ENCODE measurements around the gene BRK1. TPM values are rescaled to one million over a fixed set of nuclear protein-coding genes. Genes with fewer than 3 reads are reported as not detected.

BRK1 gene
- total RNA-seq = 92.9 TPM

DNA sequence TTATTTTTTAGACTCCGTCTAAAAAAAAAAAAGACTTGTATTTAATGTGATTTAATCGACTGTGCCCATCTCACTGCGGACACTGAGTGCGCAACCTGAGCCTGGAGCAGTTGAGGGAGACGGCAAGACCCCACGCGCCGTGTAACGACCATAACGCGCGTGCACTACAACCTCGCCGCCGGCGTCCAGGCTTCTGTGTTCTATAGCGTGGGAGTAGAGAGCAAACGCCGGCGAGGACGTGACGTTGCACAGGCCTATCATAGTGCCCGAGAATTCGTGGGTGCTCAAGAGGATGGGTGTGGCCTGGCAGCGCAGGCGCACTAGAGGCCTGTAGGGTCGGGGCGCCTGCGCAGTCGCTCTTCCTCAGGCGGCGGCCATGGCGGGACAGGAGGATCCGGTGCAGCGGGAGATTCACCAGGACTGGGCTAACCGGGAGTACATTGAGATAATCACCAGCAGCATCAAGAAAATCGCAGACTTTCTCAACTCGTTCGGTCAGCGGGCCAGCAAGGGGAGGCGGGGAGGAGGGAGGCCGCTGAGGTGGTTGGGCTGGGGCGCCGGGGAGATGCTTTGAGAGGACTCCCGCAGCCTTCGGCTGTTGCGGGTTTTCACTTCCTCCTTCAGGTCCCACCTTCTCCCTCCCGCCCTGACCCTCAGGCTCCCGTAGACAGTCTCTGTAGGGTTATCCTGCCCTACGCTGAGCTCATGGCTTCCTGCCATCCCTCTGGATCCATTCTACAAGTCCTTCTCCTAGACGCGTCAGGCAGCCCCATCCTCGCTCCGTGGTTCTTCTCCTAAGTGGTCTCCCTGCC, at the start of gene BRK1:
TSS of gene BRK1 (plus strand) at position 350 of the 812 bp plus-strand sequence. CDS start at position 377, 27 bp downstream.

DNA sequence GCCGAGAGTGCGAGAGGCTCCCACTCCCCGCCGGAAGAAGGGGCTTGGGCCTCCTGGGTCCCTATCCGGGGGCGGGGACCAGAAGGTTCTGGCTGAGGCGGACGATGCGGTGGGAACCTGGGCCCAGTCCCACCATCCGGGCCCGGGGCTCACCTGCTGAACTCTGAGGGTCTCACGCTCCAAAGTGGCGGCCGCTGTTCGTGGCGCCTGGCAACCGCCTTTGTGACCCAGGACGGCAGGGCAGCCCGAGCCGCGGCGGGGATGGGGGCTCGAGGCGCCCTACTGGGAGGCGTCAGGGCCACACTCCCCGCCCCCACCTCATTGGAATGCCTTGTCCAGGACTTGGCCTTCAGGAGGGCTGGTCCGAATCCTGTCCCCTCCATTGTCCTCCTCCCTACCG, 7.4 kb upstream of the BRK1 start, which contains the start of gene FANCD2OS:
TSS of gene FANCD2OS (minus strand) at position 165 of the 400 bp plus-strand sequence. CDS start 3,481 bp downstream, outside the sequence.

DNA sequence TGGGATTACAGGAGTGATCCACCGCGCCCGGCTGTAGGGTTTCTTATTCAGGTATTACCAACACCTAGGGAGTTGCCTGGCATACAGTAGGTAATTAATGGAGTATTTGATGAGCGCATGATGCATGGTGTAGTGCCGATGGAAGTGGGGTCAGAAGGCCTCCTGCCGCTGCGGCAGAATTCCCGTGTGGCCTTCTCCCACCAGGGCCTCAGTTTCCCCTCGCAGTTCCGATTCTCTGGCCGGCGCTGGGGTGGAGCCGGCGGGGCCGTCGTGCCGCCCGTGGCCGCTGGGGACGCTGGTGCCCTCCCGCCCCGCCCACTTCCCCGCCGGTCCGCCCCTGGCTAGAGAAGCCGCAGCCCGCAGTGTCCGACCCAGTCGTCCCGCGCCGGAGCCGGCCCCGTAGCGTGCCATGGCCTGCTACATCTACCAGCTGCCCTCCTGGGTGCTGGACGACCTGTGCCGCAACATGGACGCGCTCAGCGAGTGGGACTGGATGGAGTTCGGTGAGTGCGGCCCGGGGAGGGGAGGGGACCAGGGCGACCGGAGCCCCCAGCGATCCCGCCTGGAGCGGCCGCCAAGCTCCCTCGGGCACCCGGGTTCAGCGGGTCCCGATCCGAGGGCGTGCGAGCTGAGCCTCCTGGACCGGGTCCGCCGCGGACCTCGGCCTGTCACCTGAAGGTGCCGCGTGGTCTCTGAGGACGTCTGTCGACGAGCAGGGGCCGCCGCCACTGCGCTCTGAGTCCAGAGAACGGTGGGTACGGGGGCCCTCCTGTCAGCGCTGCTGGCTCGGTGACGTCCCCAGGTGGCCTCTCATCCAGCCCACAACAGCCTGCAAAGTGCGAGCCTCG, 49.3 kb downstream of the BRK1 start, which contains the start of gene IRAK2:
TSS of gene IRAK2 (plus strand) at position 374 of the 848 bp plus-strand sequence. CDS start at position 410, 36 bp downstream.

Other genes with a start within 250 kb of the BRK1 start
- not detected for gene CIDEC, start 235.4 kb upstream of the BRK1 start, total RNA-seq
- 27.4 TPM for gene JAGN1, start 225.1 kb upstream of the BRK1 start, total RNA-seq
- gene IL17RE, start 212.8 kb upstream of the BRK1 start, total RNA-seq = 0.71 TPM
- 28.1 TPM for gene IL17RC, start 198.6 kb upstream of the BRK1 start, total RNA-seq
- gene CRELD1, start 181.8 kb upstream of the BRK1 start, total RNA-seq = 51.0 TPM
- gene PRRT3, start 163.3 kb upstream of the BRK1 start, total RNA-seq = 2.9 TPM
- 48.7 TPM for gene EMC3, start 128.8 kb upstream of the BRK1 start, total RNA-seq
- 11.7 TPM for gene FANCD2, start 89.2 kb upstream of the BRK1 start, total RNA-seq
- not detected for gene FANCD2OS, start 7.4 kb upstream of the BRK1 start, total RNA-seq
- 71.0 TPM for gene VHL, start 26.1 kb downstream of the BRK1 start, total RNA-seq
- gene IRAK2, start 49.2 kb downstream of the BRK1 start, total RNA-seq = 4.5 TPM
- 24.5 TPM for gene TATDN2, start 132.8 kb downstream of the BRK1 start, total RNA-seq
- not detected for gene GHRL, start 177.3 kb downstream of the BRK1 start, total RNA-seq
- 113 TPM for gene SEC13, start 205.4 kb downstream of the BRK1 start, total RNA-seq

Measured in camera-type eye (tissue), 1 donor.